Fibroblast of villous mesenchyme (primary cell): ENCODE data around the gene PRRT1B. TPM values are rescaled to one million over a fixed set of nuclear protein-coding genes. Genes with fewer than 3 reads are reported as not detected.
"Not testable (repeated sequence)": the region's sequence is repeated elsewhere in the genome, so short reads cannot be mapped to it uniquely, and the experiment has no call there.

Experiments used
- DNase-seq: peaks from one replicate; pipeline ENCODE4 v3.0.0-alpha.2; 2010; ENCODE audit warnings: low read depth
- H3K4me3 ChIP-seq: 2 replicates; pipeline ENCODE4 v1.5.1; 2011; ENCODE audit warnings: low read depth, mild to moderate bottlenecking, low read length
- CTCF ChIP-seq: IDR thresholded peaks from 2 replicates; pipeline ENCODE4 v1.5.1; 2012; ENCODE audit warnings: low read depth, mild to moderate bottlenecking, low read length; ENCODE audit not compliant: insufficient read depth
- total RNA-seq: library from RNA; depleted of rRNA; stranded (reverse); fragments of >200 nt; gene quantifications from 2 replicates; pipeline ENCODE4 v1.2.3, GENCODE V29; 2012

PRRT1B gene
- total RNA-seq, 1 donor, result not detected

GRCh38 chr9:131539223-131539923 lies 6.0 kb upstream of the PRRT1B start:
- DNase-seq, result no peak
- no peak for TF ChIP-seq CTCF
- no peak overlapping the region for H3K4me3 ChIP-seq

- TF ChIP-seq CTCF, result no peak
- no peak overlapping the region for H3K4me3 ChIP-seq
- DNase-seq, result no peak
Measured at GRCh38 chr9:131543141-131543540, 2.2 kb upstream of the PRRT1B start.

GRCh38 chr9:131545786-131546335 lies 538 bp downstream of the PRRT1B start:
- no peak overlapping the region for H3K4me3 ChIP-seq
- TF ChIP-seq CTCF, result no peak
- no peak for DNase-seq

GRCh38 chr9:131546336-131547084 lies 1.2 kb downstream of the PRRT1B start:
- DNase-seq, result peak; percentile 45
- TF ChIP-seq CTCF, result no peak
- peak overlapping the region; percentile 38 for H3K4me3 ChIP-seq

GRCh38 chr9:131549186-131549585 lies 3.9 kb downstream of the PRRT1B start:
- DNase-seq, result not testable (repeated sequence)

GRCh38 chr9:131550465-131550864 lies 5.1 kb downstream of the PRRT1B start:
- H3K4me3 ChIP-seq, result not testable (repeated sequence)

More at GRCh38 chr9:131549186-131549585, 3.9 kb downstream of the PRRT1B start:
- not testable (repeated sequence) for H3K4me3 ChIP-seq

GRCh38 chr9:131552030-131552429 lies 6.7 kb downstream of the PRRT1B start:
- DNase-seq, result no peak
- H3K4me3 ChIP-seq, result no peak overlapping the region
- TF ChIP-seq CTCF, result no peak

More at GRCh38 chr9:131550465-131550864, 5.1 kb downstream of the PRRT1B start:
- DNase-seq, result peak; percentile 28
